Frontal cortex (tissue), 4 donors: ENCODE results near the gene MAPKAPK5. TPM values are rescaled to one million over a fixed set of nuclear protein-coding genes. Genes with fewer than 3 reads are reported as not detected.

Experiments used
- DNase-seq, 2 donors: peaks; one replicate each; pipeline ENCODE4 v3.0.0; 2012; ENCODE audit warnings: low spot score in 2 of 2
- FAIRE-seq: peaks from 2 replicates; lab custom pipeline; 2012; peaks lifted over from hg19 to GRCh38; lab: Jason Lieb, UNC
- total RNA-seq: library from RNA; depleted of rRNA; stranded (reverse); fragments of >200 nt; gene quantifications from one replicate; pipeline ENCODE4 v1.2.3, GENCODE V29; 2014
- donor health status: control.
- donor health status: control.
- donor health status: control.

The MAPKAPK5 gene
- total RNA-seq, 1 donor from 2014 or later = 37.9 TPM

DNA sequence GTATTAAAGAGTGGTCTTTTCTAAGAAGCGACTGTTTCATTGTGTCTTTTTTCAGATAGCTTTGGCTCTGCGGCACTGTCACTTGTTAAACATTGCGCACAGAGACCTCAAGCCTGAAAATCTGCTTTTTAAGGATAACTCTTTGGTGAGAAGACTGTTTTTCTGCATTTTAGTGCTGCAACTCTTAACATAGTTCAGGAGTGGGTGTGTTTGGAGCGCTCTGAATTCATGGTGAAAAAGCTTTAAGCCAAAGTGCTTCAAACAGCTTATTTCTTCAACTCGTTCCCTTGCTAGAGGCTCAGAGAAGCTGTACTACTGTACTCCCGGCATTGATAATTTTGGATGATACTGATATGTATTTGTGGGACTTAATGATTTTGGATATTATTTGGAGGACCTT is 28.2 kb downstream of the MAPKAPK5 start:
- DNase-seq (no peak), FAIRE-seq (no peak)

DNA sequence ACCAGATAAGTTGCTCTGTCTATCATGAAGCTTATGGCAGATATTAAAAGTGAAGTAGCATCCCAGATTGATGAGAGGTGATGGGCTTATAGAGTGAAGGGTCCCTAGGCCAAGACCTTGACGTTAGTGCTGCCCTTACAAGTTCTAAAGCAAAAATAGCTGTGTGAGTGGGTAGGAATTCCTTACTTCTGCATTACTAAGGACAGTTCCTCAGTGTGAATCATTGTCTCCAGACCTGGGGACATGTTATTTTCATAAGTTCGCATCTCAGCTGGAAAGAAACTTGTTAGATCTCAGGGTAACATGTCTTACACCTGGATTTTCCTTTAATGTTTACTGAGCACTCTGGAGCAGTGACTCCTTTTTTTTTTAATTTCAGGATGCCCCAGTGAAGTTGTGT is 28.7 kb downstream of the MAPKAPK5 start:
- DNase-seq (no peak), FAIRE-seq (no peak)

DNA sequence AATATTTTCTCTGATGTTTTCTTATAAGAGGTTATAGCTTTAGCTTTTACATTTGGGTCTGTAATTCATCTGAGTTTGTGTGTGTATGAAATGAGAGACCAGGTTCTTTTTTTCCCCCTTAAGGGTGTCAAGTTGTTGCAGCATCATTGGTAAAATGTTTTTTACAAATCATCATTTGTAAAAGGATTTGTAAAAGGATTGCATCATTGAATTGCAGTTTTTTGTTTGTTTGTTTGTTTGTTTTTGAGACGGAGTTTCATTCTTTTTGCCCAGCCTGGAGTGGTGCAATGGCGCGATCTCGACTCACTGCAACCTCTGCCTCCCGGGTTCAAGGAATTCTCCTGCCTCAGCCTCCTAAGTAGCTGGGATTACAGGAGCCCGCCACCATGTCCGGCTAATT is 31.1 kb downstream of the MAPKAPK5 start:
- DNase-seq (no peak), FAIRE-seq (no peak)

- FAIRE-seq (no peak), DNase-seq (no peak)
Measured at GRCh38 chr12:111881716-111882115, 39.7 kb downstream of the MAPKAPK5 start.

GRCh38 chr12:111886662-111887545 is 44.9 kb downstream of the MAPKAPK5 start:
- no peak for FAIRE-seq
- DNase-seq = no peak

DNA sequence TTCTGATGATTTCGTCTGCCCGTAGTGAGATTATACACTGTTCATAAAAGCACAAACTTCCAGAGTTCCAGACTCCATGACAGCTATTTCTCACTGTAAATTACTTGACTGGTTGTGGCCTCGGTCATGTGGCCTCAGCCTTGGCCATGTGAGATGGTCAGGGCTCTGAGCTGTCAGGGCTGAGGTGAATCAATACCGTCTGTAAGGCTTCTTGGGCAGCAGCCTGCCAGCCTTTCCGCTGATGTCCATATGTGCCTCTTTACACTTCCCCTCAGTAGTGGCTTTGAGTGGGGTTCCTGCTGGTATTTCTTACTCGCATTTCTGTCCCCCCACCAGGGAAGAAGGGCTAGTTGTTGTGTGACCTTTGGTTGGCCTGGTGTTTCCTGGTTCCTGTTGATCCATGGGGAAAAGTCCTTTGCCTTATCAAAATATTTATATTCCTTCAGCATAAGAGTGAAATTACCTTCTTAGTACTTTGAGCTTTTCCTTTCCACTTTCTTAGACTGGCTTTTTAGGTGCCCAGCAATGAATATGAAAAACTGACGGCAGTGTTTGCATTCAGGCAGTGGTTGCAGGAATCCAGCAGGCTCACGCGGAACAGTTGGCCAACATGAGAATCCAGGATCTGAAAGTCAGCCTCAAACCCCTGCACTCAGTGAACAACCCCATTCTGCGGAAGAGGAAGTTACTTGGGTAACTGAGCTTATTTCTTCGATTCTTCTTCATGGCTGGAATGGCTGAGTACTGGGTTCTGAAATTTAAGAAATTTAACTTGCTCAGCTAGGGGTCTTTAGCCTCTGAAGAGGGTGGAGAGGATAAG is 46.1 kb downstream of the MAPKAPK5 start:
- FAIRE-seq (no peak), DNase-seq (no peak)

GRCh38 chr12:111893287-111893686 is 51.3 kb downstream of the MAPKAPK5 start:
- FAIRE-seq = no peak
- no peak for DNase-seq

DNA sequence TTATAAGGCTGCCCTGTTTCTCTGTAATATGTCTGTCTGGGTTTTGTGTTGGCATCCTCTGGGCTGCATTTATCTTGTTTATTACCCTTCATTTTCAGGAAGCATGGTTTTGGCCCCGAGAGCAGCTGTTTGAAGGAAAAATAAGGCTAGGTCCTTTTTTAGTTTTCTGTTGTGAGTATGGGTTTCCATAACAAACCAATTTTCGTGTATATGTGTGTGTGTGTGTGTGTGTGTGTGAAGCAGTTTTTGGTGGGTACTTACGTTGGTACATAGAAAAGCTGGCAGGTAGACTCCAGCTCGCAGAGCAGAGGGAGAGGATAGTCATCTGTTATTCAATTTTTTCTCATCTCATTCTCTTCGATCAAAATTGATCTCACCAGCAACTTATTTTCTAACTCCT is 52.5 kb downstream of the MAPKAPK5 start:
- no peak for DNase-seq
- FAIRE-seq = no peak

DNA sequence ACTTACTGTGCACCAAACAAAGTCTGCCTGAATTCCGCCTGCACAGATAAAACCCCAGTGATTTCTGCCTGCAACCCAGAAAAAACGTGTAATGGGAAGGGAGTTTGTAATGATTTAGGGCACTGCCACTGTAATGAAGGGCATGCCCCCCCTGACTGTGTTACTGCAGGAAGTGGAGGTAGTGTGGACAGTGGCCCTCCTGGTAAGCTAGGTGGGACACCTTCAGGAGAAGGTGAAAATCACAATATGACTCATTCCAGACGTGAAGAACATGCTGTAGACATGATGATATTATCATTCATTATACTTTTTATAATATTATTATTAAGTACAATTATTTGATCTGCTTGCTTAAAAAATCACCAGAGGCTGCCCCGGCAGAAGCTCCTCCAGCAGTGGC is 59.2 kb downstream of the MAPKAPK5 start:
- DNase-seq (no peak), FAIRE-seq (no peak)

DNA sequence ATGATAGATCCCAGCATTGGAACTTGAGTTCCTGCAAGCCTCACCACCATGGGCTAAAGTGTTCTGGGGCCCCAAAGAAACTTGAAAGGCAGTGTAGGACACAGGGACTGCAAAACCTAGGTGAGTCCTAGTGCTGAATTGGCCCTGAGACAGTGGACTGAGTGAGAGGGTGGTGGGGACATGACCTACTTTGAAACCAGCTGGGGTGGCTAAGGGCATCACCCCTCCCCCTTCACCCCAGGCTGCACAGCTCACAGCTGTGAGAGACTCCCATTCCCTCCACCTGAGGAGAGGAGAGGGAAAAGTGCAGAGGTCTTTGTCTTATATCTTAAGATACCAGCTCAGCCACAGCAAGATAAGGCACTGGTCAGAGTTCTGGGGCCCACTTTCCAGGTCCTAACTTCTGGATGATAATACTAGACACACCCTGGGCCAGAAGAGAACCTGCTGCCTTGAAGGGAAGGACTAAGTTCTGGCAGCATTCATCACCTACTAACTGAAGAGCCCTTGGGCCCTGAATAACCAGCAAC is 62.5 kb downstream of the MAPKAPK5 start:
- FAIRE-seq (no peak), DNase-seq (no peak)

- FAIRE-seq (no peak), DNase-seq (no peak)
Measured at GRCh38 chr12:111905502-111905901, 63.5 kb downstream of the MAPKAPK5 start.

DNA sequence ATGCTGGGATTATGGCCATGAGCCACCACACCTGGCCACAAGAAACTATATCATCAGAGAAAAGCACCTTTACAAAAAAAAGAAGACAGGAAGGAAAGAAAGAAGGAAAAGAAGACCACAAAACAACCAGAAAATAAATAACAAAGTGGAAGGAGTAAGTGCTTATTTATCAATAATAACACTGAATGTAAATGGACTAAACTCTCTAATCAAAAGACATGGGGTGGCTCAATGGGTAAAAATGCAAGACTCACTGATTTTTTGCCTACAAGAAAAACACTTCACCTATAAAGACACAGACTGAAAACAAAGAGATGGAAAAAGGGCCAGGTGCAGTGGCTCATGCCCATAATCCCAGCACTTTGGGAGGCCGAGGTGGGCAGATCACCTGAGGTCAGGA is 65.7 kb downstream of the MAPKAPK5 start:
- FAIRE-seq (no peak), DNase-seq (no peak)

DNA sequence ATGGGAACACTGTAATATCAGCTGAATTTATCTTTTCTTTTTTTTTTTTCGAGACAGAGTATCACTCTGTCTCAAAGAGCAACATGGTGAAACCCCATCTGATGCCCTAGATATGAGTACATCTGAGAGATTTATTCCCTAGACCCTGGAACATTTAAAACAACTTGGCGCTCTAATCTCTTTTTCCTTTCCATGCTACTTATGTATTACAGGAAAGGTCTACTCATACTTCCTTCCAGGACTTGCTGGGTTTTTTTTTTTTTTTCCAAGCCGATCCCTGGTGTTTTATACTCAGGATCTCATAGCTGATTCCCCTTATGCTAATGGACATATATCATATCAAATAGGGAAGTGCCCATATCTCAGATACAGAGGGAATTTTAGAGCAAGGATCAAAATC is 83.1 kb downstream of the MAPKAPK5 start:
- no peak for DNase-seq

GRCh38 chr12:111926631-111927030 is 84.6 kb downstream of the MAPKAPK5 start:
- FAIRE-seq (no peak), DNase-seq (no peak)

More for the DNA sequence above, 83.1 kb downstream of the MAPKAPK5 start:
- FAIRE-seq = no peak

DNA sequence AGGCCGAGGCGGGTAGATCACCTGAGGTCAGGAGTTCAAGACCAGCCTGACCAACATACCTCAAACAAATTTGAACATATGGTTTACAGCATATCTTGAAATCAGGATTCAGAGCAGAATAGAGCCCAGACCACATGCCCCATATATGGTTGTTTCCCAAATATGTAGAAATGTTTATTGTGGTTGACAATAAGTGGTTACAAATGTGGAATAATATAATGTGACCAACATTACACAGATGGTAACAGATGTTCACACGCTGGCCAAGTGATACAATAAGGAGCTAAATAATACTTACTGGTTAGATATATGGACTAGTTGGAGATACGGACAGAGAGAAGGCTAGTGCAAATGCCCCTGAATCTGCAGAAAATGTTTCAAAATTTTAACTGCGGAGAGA is 85.3 kb downstream of the MAPKAPK5 start:
- no peak for DNase-seq
- no peak for FAIRE-seq

DNA sequence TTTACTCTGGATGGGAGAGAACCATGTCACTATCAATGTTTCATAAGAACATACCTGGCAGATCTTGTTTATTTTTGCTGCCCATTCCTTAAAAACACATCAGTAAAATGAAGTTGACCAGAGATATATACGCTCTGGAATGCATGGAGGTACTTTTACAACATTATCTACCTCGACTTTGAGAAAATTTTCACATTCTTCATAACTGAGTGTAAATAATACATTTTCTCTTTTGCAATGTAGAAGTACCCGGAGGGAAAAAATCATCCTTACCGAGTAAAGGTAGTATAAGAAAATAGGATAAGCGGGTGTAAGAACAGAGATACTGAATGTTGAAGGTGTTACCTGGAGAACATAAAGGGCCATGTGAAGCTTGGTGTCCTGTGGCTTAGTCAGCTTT is 90.2 kb downstream of the MAPKAPK5 start:
- DNase-seq (no peak), FAIRE-seq (no peak)

- FAIRE-seq = no peak
- no peak for DNase-seq
Measured at GRCh38 chr12:111936869-111937268, 94.8 kb downstream of the MAPKAPK5 start.

DNA sequence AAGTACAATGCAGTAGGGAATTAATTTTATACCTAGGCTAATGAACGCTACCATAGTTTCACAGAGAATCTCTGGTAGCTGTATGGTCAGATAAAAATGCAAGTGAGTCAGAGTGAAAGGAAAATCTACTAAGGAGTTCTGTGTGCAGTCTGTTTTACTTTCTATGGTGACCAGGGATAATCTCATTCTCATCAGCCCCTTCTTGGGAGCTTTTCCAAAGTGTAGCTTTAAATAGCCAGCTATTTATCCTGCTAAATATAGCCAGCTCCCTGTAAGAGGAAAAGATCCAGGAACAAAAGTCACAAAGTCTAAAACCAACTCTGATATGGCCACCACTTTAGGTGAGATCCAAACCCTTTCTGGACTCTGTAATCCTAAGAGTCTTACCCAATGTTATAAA is 95.4 kb downstream of the MAPKAPK5 start:
- FAIRE-seq (no peak), DNase-seq (no peak)

- FAIRE-seq (no peak), DNase-seq (no peak)
Measured at GRCh38 chr12:111942557-111942956, 100.5 kb downstream of the MAPKAPK5 start.

- no peak for FAIRE-seq
- DNase-seq = no peak
Measured at GRCh38 chr12:111943929-111944328, 101.9 kb downstream of the MAPKAPK5 start.
